ENCODE data around the gene LRRN3. TPM values are rescaled to one million over a fixed set of nuclear protein-coding genes. Genes with fewer than 3 reads are reported as not detected.
"Not testable (repeated sequence)": the region's sequence is repeated elsewhere in the genome, so short reads cannot be mapped to it uniquely, and the experiment has no call there.

Gene LRRN3
- total RNA-seq, 1 experiment from 2014 or later = not detected

GRCh38 chr7:111071556-111071955, 19.4 kb upstream of the LRRN3 start:
- intact Hi-C loops (cut with micrococcal nuclease; ENCODE audit: unreplicated experiment) = no loop called here
- BruUV-seq (replicated peaks) = no TSS peak
- Mint-ChIP-seq H3K27me3 (ENCODE audit: unreplicated experiment) (no peaks in the 10 kb centered on the region), H3K9me3 (ENCODE audit: low read depth, unreplicated experiment) (no peaks in the 10 kb centered on the region), H3K27ac (ENCODE audit: unreplicated experiment) (no peak overlapping the region), H3K36me3 (ENCODE audit: insufficient read depth, unreplicated experiment) (no peaks in the 10 kb centered on the region), H3K4me3 (ENCODE audit: low read depth, unreplicated experiment) (no peak overlapping the region), H3K4me1 (ENCODE audit: low read depth, unreplicated experiment) (no peaks in the 10 kb centered on the region)
- no peak for TF ChIP-seq CTCF (IDR thresholded peaks at IDR 0.05; ENCODE audit: unreplicated experiment)
- DNase-seq = no peak
- CTCF ChIA-PET = no interaction called here

GRCh38 chr7:111072658-111073057, 18.3 kb upstream of the LRRN3 start:
- H3K4me1 Mint-ChIP-seq (ENCODE audit: low read depth, unreplicated experiment); H3K27me3 Mint-ChIP-seq (ENCODE audit: unreplicated experiment); H3K9me3 Mint-ChIP-seq (ENCODE audit: low read depth, unreplicated experiment); intact Hi-C loops (cut with micrococcal nuclease; ENCODE audit: unreplicated experiment); CTCF ChIA-PET; BruUV-seq (replicated peaks); H3K36me3 Mint-ChIP-seq (ENCODE audit: insufficient read depth, unreplicated experiment); H3K27ac Mint-ChIP-seq (ENCODE audit: unreplicated experiment); DNase-seq; H3K4me3 Mint-ChIP-seq (ENCODE audit: low read depth, unreplicated experiment): not testable (repeated sequence)

GRCh38 chr7:111074071-111074747, 16.7 kb upstream of the LRRN3 start:
- DNase-seq = no peak
- H3K27me3 Mint-ChIP-seq (ENCODE audit: unreplicated experiment) = no peaks in the 10 kb centered on the region
- no peaks in the 10 kb centered on the region for H3K4me1 Mint-ChIP-seq (ENCODE audit: low read depth, unreplicated experiment)
- intact Hi-C loops (cut with micrococcal nuclease; ENCODE audit: unreplicated experiment) = no loop called here
- no peak overlapping the region for H3K4me3 Mint-ChIP-seq (ENCODE audit: low read depth, unreplicated experiment)
- no peaks in the 10 kb centered on the region for H3K36me3 Mint-ChIP-seq (ENCODE audit: insufficient read depth, unreplicated experiment)
- H3K9me3 Mint-ChIP-seq (ENCODE audit: low read depth, unreplicated experiment) = no peaks in the 10 kb centered on the region
- CTCF ChIA-PET = interaction anchor here (0.6 kb wide), 1 partner anchor 547 kb away, joined by 3 read pairs; no protein-coding TSS in a partner anchor
- TF ChIP-seq CTCF (IDR thresholded peaks at IDR 0.05; ENCODE audit: unreplicated experiment) = no peak
- no peak overlapping the region for H3K27ac Mint-ChIP-seq (ENCODE audit: unreplicated experiment)
- BruUV-seq (replicated peaks) = no TSS peak

GRCh38 chr7:111074748-111075146, 16.2 kb upstream of the LRRN3 start:
- no peak for DNase-seq
- no TSS peak for BruUV-seq (replicated peaks)
- Mint-ChIP-seq H3K4me3 (ENCODE audit: low read depth, unreplicated experiment) (no peak overlapping the region), H3K36me3 (ENCODE audit: insufficient read depth, unreplicated experiment) (no peaks in the 10 kb centered on the region), H3K27me3 (ENCODE audit: unreplicated experiment) (no peaks in the 10 kb centered on the region), H3K9me3 (ENCODE audit: low read depth, unreplicated experiment) (no peaks in the 10 kb centered on the region), H3K4me1 (ENCODE audit: low read depth, unreplicated experiment) (no peaks in the 10 kb centered on the region), H3K27ac (ENCODE audit: unreplicated experiment) (no peak overlapping the region)
- CTCF ChIA-PET = interaction anchor here (0.6 kb wide), 1 partner anchor 547 kb away, joined by 3 read pairs; no protein-coding TSS in a partner anchor
- intact Hi-C loops (cut with micrococcal nuclease; ENCODE audit: unreplicated experiment) = no loop called here
- TF ChIP-seq CTCF (IDR thresholded peaks at IDR 0.05; ENCODE audit: unreplicated experiment) = no peak

- no peak overlapping the region for H3K27ac Mint-ChIP-seq (ENCODE audit: unreplicated experiment)
- no peak overlapping the region for H3K4me3 Mint-ChIP-seq (ENCODE audit: low read depth, unreplicated experiment)
- H3K27me3 Mint-ChIP-seq (ENCODE audit: unreplicated experiment) = no peaks in the 10 kb centered on the region
- intact Hi-C loops (cut with micrococcal nuclease; ENCODE audit: unreplicated experiment) = no loop called here
- CTCF ChIA-PET = no interaction called here
- no peak for TF ChIP-seq CTCF (IDR thresholded peaks at IDR 0.05; ENCODE audit: unreplicated experiment)
- H3K4me1 Mint-ChIP-seq (ENCODE audit: low read depth, unreplicated experiment) = no peaks in the 10 kb centered on the region
- no peaks in the 10 kb centered on the region for H3K9me3 Mint-ChIP-seq (ENCODE audit: low read depth, unreplicated experiment)
- no peaks in the 10 kb centered on the region for H3K36me3 Mint-ChIP-seq (ENCODE audit: insufficient read depth, unreplicated experiment)
- no peak for DNase-seq
- no TSS peak for BruUV-seq (replicated peaks)
These were observed 15.4 kb upstream of the LRRN3 start for GRCh38 chr7:111075498-111075897.
